GM12801 (cell line): ENCODE measurements around the gene FYCO1.

Source experiments
- CTCF ChIP-seq: IDR thresholded peaks from one replicate; pipeline ENCODE4 v1.5.1; 2011; ENCODE audit warnings: control low read depth; ENCODE audit not compliant: insufficient read length; ENCODE audit errors: extremely low read depth

The FYCO1 gene

GRCh38 chr3:45890405-45890804, 105.2 kb downstream of the FYCO1 start:
- TF ChIP-seq CTCF: no peak

GRCh38 chr3:45889337-45889736, 106.3 kb downstream of the FYCO1 start:
- no peak for TF ChIP-seq CTCF

- no peak for TF ChIP-seq CTCF
Observed at GRCh38 chr3:45887759-45888511, 107.7 kb downstream of the FYCO1 start.

- TF ChIP-seq CTCF: no peak
Observed at GRCh38 chr3:45887285-45887684, 108.3 kb downstream of the FYCO1 start.

GRCh38 chr3:45885979-45886705, 109.5 kb downstream of the FYCO1 start, which contains the start of gene CCR9:
TSS of gene CCR9 (plus strand) at chr3:45886543. CDS start at chr3:45894934, 8,391 bp downstream.
- no peak for TF ChIP-seq CTCF

GRCh38 chr3:45884368-45885201, 111.0 kb downstream of the FYCO1 start:
- no peak for TF ChIP-seq CTCF
